ENCODE measurements around the gene PIK3CD. TPM values are rescaled to one million over a fixed set of nuclear protein-coding genes. Genes with fewer than 3 reads are reported as not detected.

The PIK3CD gene
- total and polyA plus RNA-seq, 2 experiments from 2014 or later: 1.2 to 1.3 TPM

DNA sequence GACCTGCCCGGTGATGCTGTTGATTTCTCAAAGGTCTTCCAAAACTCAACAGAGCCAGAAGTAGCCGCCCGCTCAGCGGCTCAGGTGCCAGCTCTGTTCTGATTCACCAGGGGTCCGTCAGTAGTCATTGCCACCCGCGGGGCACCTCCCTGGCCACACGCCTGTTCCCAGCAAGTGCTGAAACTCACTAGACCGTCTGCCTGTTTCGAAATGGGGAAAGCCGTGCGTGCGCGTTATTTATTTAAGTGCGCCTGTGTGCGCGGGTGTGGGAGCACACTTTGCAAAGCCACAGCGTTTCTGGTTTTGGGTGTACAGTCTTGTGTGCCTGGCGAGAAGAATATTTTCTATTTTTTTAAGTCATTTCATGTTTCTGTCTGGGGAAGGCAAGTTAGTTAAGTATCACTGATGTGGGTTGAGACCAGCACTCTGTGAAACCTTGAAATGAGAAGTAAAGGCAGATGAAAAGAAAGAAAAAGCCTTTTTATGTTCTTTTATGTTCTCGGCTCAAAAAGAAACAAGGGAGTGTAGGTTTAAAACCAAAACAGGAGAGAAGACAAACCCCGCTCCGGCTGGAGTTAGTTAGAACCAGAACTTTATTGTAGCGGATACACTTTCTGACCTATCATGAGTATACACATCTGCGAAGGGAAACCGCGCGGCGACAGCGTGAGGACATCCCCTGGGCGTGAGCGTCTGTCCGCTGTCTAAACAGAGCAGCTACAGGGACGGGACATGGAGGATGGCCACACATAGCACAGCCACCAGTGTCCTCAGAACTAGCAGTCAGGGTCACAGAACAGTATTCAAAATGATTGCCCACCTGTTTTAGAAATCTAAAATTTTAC is 77.1 kb downstream of the PIK3CD start:
- Histone ChIP-seq H3K79me2 (no peaks in the 10 kb centered on the region), H3K4me1 (ENCODE audit: insufficient read depth) (no peaks in the 10 kb centered on the region), H4K20me1 (ENCODE audit: insufficient read depth, poor library complexity, severe bottlenecking) (no peaks in the 10 kb centered on the region), H3K4me2 (no peak overlapping the region), H3K9me2 (replicated peaks; ENCODE audit: insufficient read depth) (no peaks in the 10 kb centered on the region), H3K4me3 (no peak overlapping the region), H3K36me3 (replicated peaks; ENCODE audit: insufficient read depth, low read depth) (no peaks in the 10 kb centered on the region), H3K27ac (no peak overlapping the region), H3K9me3 (ENCODE audit: low read depth) (no peaks in the 10 kb centered on the region), H2AFZ (no peak overlapping the region), H3K27me3 (no peaks in the 10 kb centered on the region)
- TF ChIP-seq, protein P1, sequence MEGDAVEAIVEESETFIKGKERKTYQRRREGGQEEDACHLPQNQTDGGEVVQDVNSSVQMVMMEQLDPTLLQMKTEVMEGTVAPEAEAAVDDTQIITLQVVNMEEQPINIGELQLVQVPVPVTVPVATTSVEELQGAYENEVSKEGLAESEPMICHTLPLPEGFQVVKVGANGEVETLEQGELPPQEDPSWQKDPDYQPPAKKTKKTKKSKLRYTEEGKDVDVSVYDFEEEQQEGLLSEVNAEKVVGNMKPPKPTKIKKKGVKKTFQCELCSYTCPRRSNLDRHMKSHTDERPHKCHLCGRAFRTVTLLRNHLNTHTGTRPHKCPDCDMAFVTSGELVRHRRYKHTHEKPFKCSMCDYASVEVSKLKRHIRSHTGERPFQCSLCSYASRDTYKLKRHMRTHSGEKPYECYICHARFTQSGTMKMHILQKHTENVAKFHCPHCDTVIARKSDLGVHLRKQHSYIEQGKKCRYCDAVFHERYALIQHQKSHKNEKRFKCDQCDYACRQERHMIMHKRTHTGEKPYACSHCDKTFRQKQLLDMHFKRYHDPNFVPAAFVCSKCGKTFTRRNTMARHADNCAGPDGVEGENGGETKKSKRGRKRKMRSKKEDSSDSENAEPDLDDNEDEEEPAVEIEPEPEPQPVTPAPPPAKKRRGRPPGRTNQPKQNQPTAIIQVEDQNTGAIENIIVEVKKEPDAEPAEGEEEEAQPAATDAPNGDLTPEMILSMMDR (IDR thresholded peaks at IDR 0.05; ENCODE audit: poor library complexity): no peak
- TF ChIP-seq EZH2 (IDR thresholded peaks at IDR 0.05; ENCODE audit: borderline replicate concordance) (no peak), EZH2phosphoT487 (IDR thresholded peaks at IDR 0.05; ENCODE audit: low read depth, severe bottlenecking, unreplicated experiment) (no peak)
- no peak for DNase-seq (ENCODE audit: low spot score)
- WGBS (ENCODE audit: low lambda C conversion rate, missing lambda C conversion rate): 96% methylated on average over 33 of the region's 33 CpGs

DNA sequence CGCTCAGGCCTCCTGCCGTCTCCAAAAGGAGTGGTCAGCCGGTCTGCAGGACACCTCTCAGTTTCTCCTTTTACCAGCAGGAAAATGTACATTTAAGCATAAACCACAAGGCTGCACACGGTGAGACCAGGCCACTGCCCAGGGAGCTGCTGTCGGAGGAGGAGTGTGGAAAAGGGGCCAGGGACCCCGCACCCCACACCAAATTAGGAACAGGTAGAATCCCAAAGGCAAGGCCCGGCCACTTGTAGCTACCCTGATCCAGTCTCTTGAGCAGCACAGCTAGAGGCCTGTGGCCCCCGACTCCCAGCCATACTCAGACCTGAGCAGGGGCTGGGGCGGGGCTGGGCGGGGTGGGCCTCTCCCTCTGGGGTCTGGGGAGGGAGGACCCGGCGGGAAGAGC is 78.0 kb downstream of the PIK3CD start:
- Histone ChIP-seq H3K9me2 (replicated peaks; ENCODE audit: insufficient read depth) (no peaks in the 10 kb centered on the region), H3K27ac (no peak overlapping the region), H3K27me3 (no peaks in the 10 kb centered on the region), H3K36me3 (replicated peaks; ENCODE audit: insufficient read depth, low read depth) (no peaks in the 10 kb centered on the region), H3K4me3 (no peak overlapping the region), H3K4me2 (no peak overlapping the region), H4K20me1 (ENCODE audit: insufficient read depth, poor library complexity, severe bottlenecking) (no peaks in the 10 kb centered on the region), H3K4me1 (ENCODE audit: insufficient read depth) (no peaks in the 10 kb centered on the region), H2AFZ (no peak overlapping the region), H3K9me3 (ENCODE audit: low read depth) (no peaks in the 10 kb centered on the region), H3K79me2 (no peaks in the 10 kb centered on the region)
- 97% methylated on average over 12 of the region's 12 CpGs for WGBS (ENCODE audit: low lambda C conversion rate, missing lambda C conversion rate)
- DNase-seq (ENCODE audit: low spot score): no peak
- TF ChIP-seq EZH2 (IDR thresholded peaks at IDR 0.05; ENCODE audit: borderline replicate concordance) (no peak), EZH2phosphoT487 (IDR thresholded peaks at IDR 0.05; ENCODE audit: low read depth, severe bottlenecking, unreplicated experiment) (no peak)
- TF ChIP-seq, protein P1 (IDR thresholded peaks at IDR 0.05; ENCODE audit: poor library complexity): no peak

DNA sequence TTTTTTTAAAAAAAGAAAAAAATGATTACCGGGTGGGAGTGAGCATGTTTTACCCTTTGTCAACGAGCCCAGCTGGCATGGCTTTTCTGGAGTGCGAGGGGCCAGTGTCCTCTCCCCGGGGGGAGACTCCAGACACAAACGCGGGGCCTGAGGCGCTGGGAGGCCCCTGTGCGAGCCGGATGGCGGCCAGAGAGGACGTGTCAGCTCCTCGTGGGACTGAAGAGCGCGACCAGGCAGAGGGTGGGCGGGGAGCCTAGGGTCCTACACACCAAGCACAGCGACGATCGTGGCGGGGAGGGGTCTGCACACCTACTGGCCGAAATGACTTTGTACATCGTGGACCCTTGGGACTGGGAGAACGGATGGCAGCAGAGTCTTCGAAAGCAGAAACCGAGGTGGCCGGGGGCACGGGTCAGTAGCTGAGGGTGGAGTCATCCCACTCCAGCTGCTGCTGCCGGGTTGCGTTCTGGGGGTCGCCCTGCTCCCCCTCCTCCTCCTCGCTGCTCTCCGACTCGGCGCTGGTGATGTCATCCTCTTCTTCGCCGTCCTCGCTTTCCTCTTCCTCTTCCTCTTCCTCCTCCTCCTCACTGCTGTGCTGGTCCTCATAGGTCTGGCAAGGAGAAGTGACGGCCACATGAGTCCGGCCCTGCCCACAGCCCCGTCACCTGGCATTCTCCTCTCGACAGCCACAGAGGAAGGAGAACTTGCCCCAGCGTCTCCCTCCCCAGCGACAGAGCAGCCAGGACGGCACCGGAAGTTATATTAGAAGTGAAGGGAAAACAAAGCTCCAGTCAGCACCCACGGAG is 78.8 kb downstream of the PIK3CD start:
- TF ChIP-seq EZH2phosphoT487 (IDR thresholded peaks at IDR 0.05; ENCODE audit: low read depth, severe bottlenecking, unreplicated experiment) (no peak), EZH2 (IDR thresholded peaks at IDR 0.05; ENCODE audit: borderline replicate concordance) (no peak)
- TF ChIP-seq, protein P1 (IDR thresholded peaks at IDR 0.05; ENCODE audit: poor library complexity): no peak

More for the DNA sequence above, 78.8 kb downstream of the PIK3CD start:
- Histone ChIP-seq H3K4me1 (ENCODE audit: insufficient read depth) (no peaks in the 10 kb centered on the region), H4K20me1 (ENCODE audit: insufficient read depth, poor library complexity, severe bottlenecking) (no peaks in the 10 kb centered on the region), H3K4me2 (no peak overlapping the region), H3K27ac (no peak overlapping the region), H3K36me3 (replicated peaks; ENCODE audit: insufficient read depth, low read depth) (no peaks in the 10 kb centered on the region), H3K79me2 (no peaks in the 10 kb centered on the region), H2AFZ (no peak overlapping the region), H3K27me3 (no peaks in the 10 kb centered on the region), H3K4me3 (no peak overlapping the region), H3K9me2 (replicated peaks; ENCODE audit: insufficient read depth) (no peaks in the 10 kb centered on the region), H3K9me3 (ENCODE audit: low read depth) (no peaks in the 10 kb centered on the region)
- WGBS (ENCODE audit: low lambda C conversion rate, missing lambda C conversion rate): 93% methylated on average over 42 of the region's 45 CpGs
- DNase-seq (ENCODE audit: low spot score): no peak
